ENCODE data around the gene AGFG1.

DNA sequence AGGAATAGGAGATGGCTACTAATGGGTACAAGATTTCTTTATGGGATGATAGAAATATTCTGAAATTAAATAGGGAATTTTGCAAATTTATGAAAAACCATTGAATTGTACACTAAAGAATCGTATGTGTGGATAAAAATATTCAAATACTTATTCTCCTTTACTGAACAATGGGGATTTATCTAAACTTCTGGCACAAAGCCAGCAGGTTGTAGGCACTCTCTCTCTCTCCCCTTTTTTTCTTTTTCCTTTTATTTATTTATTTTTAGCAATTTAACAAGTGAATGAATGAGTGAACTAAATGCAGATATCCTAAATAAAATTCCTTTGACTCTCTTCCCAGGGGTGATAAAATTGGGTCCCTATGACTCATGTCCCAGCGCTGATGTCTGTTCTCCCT, 104.9 kb downstream of the AGFG1 start:
- TF ChIP-seq CTCF (IDR thresholded peaks at IDR 0.05) (no peak), EZH2 (IDR thresholded peaks at IDR 0.05; ENCODE audit: borderline replicate concordance, insufficient read depth, low read depth, low read length, poor library complexity, severe bottlenecking) (no peak)

All from B cell (primary cell).